Large intestine (tissue), 3 donors: ENCODE data around the gene TMEM63A. TPM values are rescaled to one million over a fixed set of nuclear protein-coding genes. Genes with fewer than 3 reads are reported as not detected.

Experiments
- DNase-seq, 2 donors: peaks; one replicate each; pipeline versions ENCODE4 v3.0.0 to v3.0.0-alpha.2; 2013
- H3K27ac ChIP-seq: one replicate; pipeline ENCODE4 v1.5.1; 2013; ENCODE audit warnings: low read length
- H3K27me3 ChIP-seq: 2 replicates; pipeline ENCODE4 v1.6.1; 2013; ENCODE audit warnings: low read length; ENCODE audit not compliant: control insufficient read depth, insufficient read depth
- H3K36me3 ChIP-seq: 2 replicates; pipeline ENCODE4 v1.6.1; 2013; ENCODE audit warnings: low read length; ENCODE audit not compliant: control insufficient read depth, insufficient read depth
- H3K4me1 ChIP-seq: one replicate; pipeline ENCODE4 v1.6.1; 2013; ENCODE audit warnings: low read length; ENCODE audit not compliant: control insufficient read depth, insufficient read depth
- H3K4me3 ChIP-seq: one replicate; pipeline ENCODE4 v1.5.1; 2013; ENCODE audit warnings: low read length
- H3K9me3 ChIP-seq: one replicate; pipeline ENCODE4 v1.6.1; 2013; ENCODE audit warnings: mild to moderate bottlenecking, low read depth, low read length, moderate library complexity; ENCODE audit not compliant: control insufficient read depth
- WGBS: methylation state at CpG from one replicate; pipeline ENCODE4 v1.1.5; 2013; ENCODE audit warnings: low lambda C conversion rate; ENCODE audit not compliant: insufficient coverage; 5-methylcytosine and 5-hydroxymethylcytosine counted together
- polyA plus RNA-seq: library from polyadenylated mRNA; unstranded; fragments of 120-200 nt; gene quantifications from one replicate; pipeline ENCODE4 v1.2.1, GENCODE V29; 2013

TMEM63A gene
- polyA plus RNA-seq, 1 donor, result 105 TPM

DNA sequence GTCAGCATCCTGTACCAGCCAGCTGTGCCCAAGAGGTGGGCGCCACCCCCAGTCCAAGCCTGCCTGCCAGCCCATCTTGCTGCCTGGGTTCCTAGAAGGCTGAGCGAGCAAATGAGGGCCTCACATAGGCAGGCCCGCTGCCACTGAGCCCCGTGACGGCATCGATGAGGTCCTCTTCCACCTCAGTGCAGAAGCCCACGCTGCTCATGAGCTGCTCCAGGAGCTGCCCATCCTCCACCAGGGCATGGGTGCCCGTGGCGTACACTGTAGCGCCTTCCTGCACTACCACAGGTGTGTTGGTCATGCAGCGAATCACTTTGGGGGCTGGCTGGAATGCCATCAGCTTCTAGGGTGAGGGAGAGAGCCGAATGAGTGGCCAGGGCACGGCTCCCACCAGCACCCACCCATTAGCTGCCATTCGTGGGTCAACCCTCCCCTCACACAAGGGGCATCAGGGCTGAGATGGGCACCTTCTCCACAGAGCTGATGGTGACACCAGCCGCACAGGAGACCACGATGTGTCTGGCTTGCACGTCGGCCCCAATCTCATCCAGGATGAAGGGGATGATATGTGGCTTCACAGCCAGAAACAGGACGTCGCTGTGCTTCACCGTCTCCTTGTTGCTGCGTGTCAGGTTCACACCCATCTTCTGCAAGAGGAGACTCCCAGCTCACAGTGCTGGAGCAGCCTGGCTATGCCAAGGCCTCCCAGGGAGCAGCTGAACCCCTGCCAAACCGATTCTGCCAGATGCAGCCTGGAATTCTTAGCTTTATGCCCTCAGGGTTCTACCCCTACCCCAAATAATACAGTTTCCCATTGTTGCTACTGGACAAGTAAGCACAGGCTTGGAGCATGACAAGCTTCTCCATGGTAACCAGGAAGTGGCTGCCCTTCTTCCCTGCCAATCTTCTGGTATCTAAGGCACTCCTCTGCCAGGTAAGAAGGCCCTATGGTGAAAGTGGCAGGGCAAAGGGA, 39.8 kb upstream of the TMEM63A start:
- DNase-seq, result no peak
- no CpG with 5 or more reads among the region's 23 CpGs for WGBS
- Histone ChIP-seq H3K9me3 (no peaks in the 10 kb centered on the region), H3K27ac (no peak overlapping the region), H3K4me1 (peaks cover 7% of the 10 kb centered on the region), H3K4me3 (no peak overlapping the region), H3K36me3 (peaks cover 48% of the 10 kb centered on the region), H3K27me3 (no peaks in the 10 kb centered on the region)

DNA sequence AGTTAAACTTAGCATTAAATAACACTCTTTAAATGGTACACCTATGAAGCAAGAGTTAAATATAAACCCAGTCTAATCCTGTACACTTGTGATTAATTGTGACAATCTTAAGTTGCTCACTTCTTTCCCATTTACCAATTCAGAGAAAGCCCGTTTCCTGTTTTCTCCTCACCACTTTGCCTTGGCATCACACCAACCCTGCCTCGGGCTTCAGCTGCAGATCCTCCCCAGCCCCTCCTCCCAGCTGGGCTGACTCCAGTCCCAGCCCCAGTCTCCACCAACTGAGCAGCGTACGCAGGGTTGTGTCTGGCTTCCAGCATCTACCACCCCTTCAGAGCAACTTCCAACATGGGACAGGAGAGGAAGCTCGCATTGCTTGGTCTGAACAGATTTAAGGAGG, 37.7 kb upstream of the TMEM63A start:
- H3K4me1 ChIP-seq, result peaks cover 7% of the 10 kb centered on the region
- no peak overlapping the region for H3K4me3 ChIP-seq
- no peaks in the 10 kb centered on the region for H3K9me3 ChIP-seq
- no peak overlapping the region for H3K27ac ChIP-seq
- DNase-seq, result no peak
- H3K27me3 ChIP-seq, result no peaks in the 10 kb centered on the region
- no CpG with 5 or more reads among the region's 5 CpGs for WGBS
- H3K36me3 ChIP-seq, result peaks cover 56% of the 10 kb centered on the region

DNA sequence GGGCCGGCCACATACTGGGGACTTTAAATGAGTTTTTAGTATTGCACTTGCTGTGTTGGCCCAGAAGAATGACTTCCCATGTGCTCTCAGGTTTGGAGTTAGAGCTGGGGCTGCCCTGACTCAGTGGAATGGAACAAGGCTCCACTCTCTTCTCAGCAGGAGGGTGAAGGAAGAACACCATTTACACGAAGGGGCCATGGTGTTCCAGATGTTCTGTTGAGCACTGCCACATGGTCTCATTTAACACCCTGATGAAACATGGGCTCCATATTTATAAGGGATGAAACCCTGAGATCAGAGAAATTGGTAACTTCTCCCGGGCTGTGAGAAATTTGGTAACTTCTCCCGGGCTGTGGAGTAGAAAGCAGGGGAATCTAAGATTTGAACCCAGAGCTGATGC, 36.1 kb upstream of the TMEM63A start:
- H3K9me3 ChIP-seq, result no peaks in the 10 kb centered on the region
- H3K27ac ChIP-seq, result no peak overlapping the region
- no peaks in the 10 kb centered on the region for H3K27me3 ChIP-seq
- H3K36me3 ChIP-seq, result peaks cover 56% of the 10 kb centered on the region
- peaks cover 7% of the 10 kb centered on the region for H3K4me1 ChIP-seq
- no peak for DNase-seq
- WGBS, result no CpG with 5 or more reads among the region's 4 CpGs
- H3K4me3 ChIP-seq, result no peak overlapping the region

DNA sequence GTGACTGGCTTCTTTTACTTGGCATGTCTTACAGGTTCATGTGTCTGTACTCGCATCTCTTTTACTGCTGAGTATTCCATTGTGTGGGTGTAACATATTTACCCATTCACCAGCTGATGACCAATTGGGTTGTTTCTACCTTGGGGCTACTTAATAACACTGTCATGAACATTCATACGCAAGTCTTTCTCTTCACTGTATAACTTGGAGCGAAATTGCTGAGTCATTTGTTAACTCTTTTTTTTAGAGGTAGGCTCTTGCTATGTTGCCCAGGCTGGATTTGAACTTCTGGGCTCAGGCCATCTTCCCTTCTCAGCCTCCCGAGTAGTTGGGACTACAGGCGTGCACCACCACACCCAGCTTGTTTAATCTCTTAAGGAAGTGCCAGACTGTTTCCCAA, 35.4 kb upstream of the TMEM63A start:
- WGBS, result 96% methylated on average over 4 of the region's 5 CpGs
- H3K4me1 ChIP-seq, result no peaks in the 10 kb centered on the region
- DNase-seq, result no peak
- no peak overlapping the region for H3K4me3 ChIP-seq
- H3K9me3 ChIP-seq, result no peaks in the 10 kb centered on the region
- H3K27me3 ChIP-seq, result no peaks in the 10 kb centered on the region
- no peak overlapping the region for H3K27ac ChIP-seq
- peaks cover 56% of the 10 kb centered on the region for H3K36me3 ChIP-seq

DNA sequence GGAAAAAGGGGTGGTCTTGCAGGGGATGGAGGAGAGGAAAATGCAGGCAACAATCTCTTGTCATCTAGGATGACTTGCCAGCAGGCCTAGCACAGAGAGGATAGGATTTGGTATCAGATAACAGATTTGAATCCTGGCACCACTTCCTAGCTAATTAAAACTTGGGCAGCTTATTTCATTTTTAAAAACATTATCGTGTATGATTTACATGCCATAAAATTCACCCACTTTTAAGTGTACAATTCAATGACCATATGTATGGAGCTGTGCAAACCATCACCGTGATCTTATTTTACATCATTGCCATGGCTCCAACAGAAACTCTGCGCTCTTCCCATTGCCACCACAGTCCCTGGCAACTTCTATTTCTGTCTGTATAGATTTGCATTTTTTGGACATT, 34.9 kb upstream of the TMEM63A start:
- 100% methylated on average over 2 of the region's 3 CpGs for WGBS

DNA sequence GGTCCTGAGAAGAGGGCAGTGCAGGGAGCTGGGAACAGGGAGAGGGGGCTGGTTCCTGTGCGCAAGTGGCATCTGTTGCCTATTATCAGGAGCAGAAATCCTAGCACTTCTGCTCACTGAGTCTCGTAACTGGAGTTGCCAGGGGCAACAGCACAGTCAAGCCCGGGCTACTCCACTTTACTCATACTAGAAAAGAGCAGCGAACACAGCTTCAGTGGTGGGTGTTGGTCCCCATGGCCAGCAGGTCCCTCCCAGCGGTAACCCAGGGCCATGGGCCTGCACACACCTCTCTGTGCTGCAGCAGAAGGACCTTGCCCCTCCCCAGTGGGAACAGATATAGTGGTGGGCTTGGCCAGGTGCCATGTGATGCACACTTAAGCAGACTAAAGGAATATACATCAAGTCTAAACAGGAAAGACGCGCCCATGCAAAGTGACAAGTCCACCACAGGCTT, 33.4 kb upstream of the TMEM63A start:
- no peaks in the 10 kb centered on the region for H3K9me3 ChIP-seq
- DNase-seq, result no peak
- H3K27me3 ChIP-seq, result no peaks in the 10 kb centered on the region
- peaks cover 10% of the 10 kb centered on the region for H3K4me1 ChIP-seq
- peaks cover 36% of the 10 kb centered on the region for H3K36me3 ChIP-seq
- no CpG with 5 or more reads among the region's 7 CpGs for WGBS
- H3K27ac ChIP-seq, result no peak overlapping the region
- no peak overlapping the region for H3K4me3 ChIP-seq

More for the DNA sequence above, 34.9 kb upstream of the TMEM63A start:
- H3K27ac ChIP-seq, result no peak overlapping the region
- DNase-seq, result no peak
- peaks cover 51% of the 10 kb centered on the region for H3K36me3 ChIP-seq
- H3K4me3 ChIP-seq, result no peak overlapping the region
- no peaks in the 10 kb centered on the region for H3K9me3 ChIP-seq
- no peaks in the 10 kb centered on the region for H3K4me1 ChIP-seq
- H3K27me3 ChIP-seq, result no peaks in the 10 kb centered on the region

DNA sequence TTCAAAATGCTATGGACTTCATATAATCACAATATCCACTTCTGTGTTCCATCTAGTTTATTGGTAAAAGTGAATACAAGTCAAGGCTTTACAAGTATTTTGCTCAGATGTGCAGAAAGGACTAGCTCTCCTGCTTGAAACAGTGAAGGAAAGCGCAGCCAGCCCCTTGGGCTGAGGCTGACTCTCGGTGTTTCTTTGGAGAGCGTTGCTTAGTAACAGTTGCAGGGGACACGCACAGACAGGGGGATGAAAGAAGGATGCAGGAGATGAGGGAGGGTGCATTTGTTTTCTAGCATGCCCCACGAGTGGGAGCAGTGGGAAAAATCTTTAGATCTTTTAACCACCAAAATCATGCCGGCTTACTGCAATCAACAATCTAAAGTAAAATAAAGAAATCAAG, 32.8 kb upstream of the TMEM63A start:
- peaks cover 31% of the 10 kb centered on the region for H3K36me3 ChIP-seq
- WGBS, result 80% methylated on average over 3 of the region's 6 CpGs
- no peaks in the 10 kb centered on the region for H3K27me3 ChIP-seq
- peaks cover 10% of the 10 kb centered on the region for H3K4me1 ChIP-seq
- DNase-seq, result no peak
- H3K27ac ChIP-seq, result no peak overlapping the region
- no peaks in the 10 kb centered on the region for H3K9me3 ChIP-seq
- no peak overlapping the region for H3K4me3 ChIP-seq

DNA sequence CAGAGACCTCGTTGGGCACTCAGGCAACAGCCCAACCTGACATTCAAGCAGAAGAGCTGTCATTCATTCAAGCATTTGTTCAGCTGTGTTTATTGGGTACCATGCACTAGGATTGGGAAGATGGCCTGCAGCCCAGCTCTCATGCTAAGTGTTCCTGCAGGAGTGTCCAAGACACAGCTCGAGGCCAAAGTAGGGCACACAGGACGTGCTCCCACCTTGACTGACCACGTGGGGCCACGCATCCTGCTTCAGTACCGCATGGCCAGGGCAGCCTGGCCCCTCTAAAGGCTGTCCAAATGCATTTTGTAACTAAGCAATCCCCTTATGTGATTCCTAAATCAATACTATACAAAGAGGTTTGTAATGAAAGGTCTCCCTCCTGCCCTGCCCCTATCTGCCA, 32.2 kb upstream of the TMEM63A start:
- no peak for DNase-seq
- Histone ChIP-seq H3K4me1 (peaks cover 10% of the 10 kb centered on the region), H3K36me3 (peaks cover 27% of the 10 kb centered on the region), H3K4me3 (no peak overlapping the region), H3K9me3 (no peaks in the 10 kb centered on the region), H3K27ac (no peak overlapping the region), H3K27me3 (no peaks in the 10 kb centered on the region)
- no CpG with 5 or more reads among the region's 6 CpGs for WGBS

DNA sequence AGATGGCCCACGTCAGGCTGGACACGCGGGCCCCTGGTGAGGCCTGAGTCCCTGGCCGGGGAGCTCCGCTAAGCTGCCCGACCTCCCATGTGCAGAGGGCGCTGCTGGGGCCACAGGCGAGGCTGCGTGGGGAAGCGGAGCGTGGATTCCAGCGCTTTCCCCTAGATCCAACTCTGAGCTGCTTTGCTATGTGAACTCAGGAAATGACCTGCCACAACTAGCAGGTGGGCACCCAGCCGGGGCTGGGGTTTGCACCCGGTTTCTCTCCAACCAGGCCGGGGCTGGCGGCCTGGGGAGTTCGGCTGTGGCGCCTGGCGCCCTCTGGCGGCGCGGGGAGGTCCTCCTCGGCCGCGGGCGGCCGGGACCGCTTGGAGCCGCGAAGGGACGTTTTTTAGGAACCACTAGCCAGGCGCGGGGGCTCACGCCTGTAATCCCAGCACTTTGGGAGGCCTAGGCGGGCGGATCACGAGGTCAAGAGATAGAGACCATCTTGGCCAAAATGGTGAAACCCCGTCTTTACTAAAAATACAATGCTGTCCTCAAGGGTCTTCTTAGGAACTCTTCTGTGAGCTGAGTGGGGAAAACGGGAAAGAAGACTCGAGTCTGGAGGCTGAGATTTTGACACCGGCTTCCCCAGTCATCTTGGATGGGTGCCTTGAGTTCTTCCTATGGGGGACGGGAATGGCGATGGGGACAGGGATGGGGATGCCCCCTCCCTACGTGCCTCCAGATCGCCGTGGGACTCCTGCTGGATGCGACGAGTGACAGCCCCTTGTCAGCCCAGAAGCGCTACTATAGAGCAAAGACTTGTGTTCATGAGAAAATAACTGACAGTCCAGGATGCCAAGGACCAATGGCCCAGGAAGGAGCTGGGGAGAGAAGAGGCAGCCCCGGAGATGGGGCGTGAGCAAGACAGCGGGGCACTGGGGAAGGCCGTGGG, 29.3 kb upstream of the TMEM63A start:
- no CpG with 5 or more reads among the region's 53 CpGs for WGBS
- Histone ChIP-seq H3K9me3 (no peaks in the 10 kb centered on the region), H3K27me3 (no peaks in the 10 kb centered on the region), H3K4me1 (peaks cover 10% of the 10 kb centered on the region), H3K27ac (no peak overlapping the region), H3K36me3 (peaks cover 5% of the 10 kb centered on the region), H3K4me3 (no peak overlapping the region)
- DNase-seq, result peak; percentile 30 to 61

DNA sequence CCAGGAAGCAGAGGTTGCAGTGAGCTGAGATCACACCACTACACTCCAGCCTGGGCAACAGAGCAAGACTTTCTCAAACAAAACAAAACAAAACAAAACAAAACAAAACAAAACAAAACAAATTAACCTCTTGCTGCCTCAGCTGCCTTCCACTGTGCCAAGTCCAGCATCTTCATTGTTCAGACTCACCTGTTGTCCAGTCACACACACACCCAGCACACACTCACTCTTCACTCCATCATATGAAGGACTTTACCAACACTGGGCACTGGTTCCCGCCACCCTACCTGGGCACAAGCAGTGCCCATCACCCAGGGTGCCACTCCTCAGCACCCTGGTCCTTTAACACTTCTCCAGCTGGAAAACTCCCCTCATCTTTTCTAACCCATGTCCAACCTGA, 27.3 kb upstream of the TMEM63A start:
- WGBS, result no CpG with 5 or more reads among the region's 1 CpG
- no peaks in the 10 kb centered on the region for H3K9me3 ChIP-seq
- no peaks in the 10 kb centered on the region for H3K27me3 ChIP-seq
- H3K4me1 ChIP-seq, result peaks cover 10% of the 10 kb centered on the region
- no peak for DNase-seq
- H3K27ac ChIP-seq, result no peak overlapping the region
- H3K36me3 ChIP-seq, result peaks cover 2% of the 10 kb centered on the region
- H3K4me3 ChIP-seq, result no peak overlapping the region
